Hematopoietic multipotent progenitor cell (in vitro differentiated cells): ENCODE data around the gene IZUMO1. TPM values are rescaled to one million over a fixed set of nuclear protein-coding genes. Genes with fewer than 3 reads are reported as not detected.
"Not testable (repeated sequence)": the region's sequence is repeated elsewhere in the genome, so short reads cannot be mapped to it uniquely, and the experiment has no call there.

Experiments used
- DNase-seq, 3 donors: peaks; one replicate each; pipeline ENCODE4 v3.0.0-alpha.2; 2011 to 2015; ENCODE audit warnings: low read depth in 2 of 3, low spot score in 2 of 3
- total RNA-seq: library from RNA; depleted of rRNA; stranded (reverse); fragments of >200 nt; gene quantifications from one replicate; pipeline ENCODE4 v1.2.3, GENCODE V29; 2012

IZUMO1 gene
- total RNA-seq, 1 donor = under 0.01 TPM

GRCh38 chr19:48738557-48739403 lies 7.9 kb downstream of the IZUMO1 start:
- peak; percentile 80 to 90 (median 88) for DNase-seq

DNA sequence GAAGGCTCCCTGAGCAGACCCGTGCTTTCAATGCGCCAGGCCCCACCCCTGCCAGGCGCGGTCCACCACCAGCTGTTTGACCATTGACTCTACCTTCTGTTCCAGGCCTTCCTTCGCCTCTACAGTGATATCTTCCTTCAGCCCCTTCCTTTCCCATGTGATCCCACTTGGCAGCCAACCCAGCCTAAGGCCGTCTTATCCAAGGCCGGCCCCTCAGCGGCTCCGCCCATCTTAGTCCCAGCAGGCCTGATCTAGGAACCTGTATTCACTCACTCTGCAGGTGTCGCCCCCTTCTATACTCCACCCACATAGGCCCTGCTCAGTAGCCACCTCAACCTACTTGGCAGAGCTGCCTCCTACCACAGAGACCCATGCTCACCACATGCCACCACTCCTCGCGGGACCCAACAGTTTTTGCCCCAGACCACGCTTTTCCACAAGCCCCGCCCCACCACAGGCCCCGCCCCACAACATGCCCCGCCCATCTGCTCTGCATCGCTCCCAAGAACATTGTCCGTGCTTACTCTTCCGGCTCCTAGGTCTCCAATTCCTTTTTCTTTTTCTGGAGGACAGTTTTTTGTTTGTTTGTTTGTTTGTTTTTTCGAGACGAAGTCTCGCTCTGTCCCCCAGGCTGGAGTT lies 9.2 kb downstream of the IZUMO1 start:
- no peak for DNase-seq

DNA sequence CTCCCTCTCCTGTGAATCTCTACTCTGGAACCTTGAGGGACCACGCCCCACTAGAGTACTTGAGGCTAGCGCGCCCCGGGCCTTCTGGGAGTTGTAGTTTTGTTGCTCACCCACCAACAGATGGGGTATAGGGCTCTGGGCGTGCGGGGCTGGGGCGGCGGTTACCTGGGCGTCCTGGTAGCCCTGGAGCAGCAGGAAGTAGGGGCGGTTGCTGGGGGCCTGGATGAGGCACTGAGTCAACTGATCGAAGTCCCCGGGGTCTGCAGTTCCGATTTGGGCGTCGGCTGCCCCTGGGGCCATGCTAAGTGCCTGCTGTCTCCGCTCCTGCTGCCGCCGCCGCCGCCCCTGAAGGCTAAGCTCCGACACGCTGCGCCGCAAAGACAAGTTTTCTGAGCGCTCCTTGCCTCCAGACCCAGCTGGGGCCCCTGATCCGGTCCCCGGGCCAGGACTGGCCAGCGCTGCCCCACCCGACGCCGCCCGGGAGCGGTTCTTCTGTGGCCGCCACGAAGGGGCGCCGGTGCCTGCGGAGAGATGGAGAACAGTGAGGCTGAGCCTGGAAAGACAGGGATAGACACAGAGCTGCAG lies 11.6 kb downstream of the IZUMO1 start:
- DNase-seq = no peak

DNA sequence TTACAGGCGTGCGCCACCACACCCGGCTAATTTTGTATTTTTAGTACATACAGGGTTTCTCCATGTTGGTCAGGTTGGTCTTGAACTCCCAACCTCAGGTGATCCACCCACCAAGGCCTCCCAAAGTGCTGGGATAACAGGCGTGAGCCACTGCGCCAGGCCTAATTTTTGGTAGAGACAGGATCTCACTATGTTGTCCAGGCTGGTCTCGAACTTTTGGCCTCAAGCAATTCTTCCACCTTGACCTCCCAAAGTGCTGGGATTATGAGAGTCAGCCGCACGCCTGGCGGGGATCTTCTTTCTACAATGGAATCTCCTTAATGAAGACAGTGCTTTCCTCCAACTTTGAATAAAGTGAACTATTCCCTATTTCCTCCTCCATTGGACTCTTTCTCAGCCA lies 12.1 kb downstream of the IZUMO1 start:
- no peak for DNase-seq

DNA sequence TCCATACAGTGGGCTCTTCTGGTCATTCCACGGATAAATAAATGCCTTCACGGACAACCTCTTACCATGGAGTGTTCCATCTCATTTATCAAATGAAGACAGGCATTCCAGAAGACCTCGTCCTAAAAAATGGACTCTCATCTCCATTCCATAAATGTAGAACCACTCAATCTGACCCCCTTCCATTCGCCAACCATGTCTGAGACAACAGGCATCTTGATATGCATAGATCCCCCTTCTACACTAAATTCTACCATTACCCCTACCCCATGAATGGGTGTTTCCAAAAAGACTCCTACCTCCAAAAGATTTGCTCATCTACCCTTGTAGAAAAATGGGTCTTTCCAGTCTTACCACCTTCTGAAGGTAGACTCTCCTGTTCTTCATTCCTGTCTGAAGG lies 15.3 kb downstream of the IZUMO1 start:
- no peak for DNase-seq

DNA sequence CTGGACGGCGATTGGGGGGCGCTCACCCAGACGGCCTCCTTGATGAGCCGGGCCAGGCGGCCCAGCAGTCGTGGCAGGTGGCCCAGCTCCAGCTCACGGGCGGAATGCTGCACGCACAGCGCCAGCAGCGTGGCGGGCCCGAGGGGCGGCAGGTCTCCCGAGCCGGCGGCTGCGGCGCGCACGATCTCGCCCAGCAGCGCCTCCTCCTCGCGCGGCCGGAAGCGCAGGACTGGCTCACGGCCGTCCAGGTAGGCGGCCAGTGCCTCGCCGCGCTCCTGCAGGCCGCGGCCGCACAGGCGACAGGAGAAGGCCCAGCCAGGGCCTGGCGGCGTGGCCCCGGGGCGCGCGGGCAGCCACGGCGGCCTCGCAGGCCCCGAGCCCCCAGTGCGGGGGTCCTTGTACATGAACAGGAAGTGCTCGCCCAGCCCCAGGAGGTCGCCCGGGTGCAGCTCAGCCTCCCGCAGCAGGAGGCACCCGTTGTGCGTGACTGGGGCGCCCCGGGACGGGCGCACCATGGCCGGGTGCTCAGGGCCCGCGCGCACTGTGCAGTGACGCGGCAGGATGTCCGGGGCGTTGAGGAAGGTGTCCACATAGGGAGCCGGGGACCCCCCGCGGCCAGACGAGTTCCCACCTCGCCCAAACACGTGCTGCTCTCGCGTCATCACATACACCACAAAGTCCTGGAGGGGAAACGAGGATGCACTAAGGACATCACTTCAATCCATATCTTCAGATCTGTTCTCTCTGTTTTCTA lies 17.6 kb downstream of the IZUMO1 start:
- no peak for DNase-seq

GRCh38 chr19:48726556-48726955 lies 20.2 kb downstream of the IZUMO1 start:
- peak in 2 of 3 donors; percentile 70 to 80 for DNase-seq

GRCh38 chr19:48724796-48725753 lies 21.6 kb downstream of the IZUMO1 start:
- peak in 2 of 3 donors; percentile 86 to 95 for DNase-seq

DNA sequence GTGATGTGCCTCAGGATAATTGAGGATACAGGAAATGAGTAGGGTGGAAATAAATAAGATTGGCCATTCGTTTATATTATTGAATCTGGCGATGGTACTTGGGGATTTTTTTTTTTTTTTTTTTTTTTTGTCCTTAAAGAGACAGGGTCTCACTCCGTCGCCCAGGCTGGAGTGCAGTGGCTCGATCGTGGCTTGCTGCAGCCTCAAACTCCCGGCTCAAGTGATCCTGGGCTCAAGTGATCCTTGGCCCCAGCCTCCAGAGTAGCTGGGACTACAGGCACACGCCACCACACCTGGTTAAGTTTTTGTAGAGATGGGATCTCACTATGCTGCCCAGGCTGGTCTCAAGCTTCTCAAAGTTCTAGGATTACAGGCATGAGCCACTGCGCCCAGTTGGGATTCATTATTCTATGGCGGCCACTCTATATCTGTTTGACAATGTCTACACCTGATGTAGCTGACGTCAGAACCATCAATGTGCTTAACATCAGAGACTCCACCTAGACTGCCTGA lies 24.5 kb downstream of the IZUMO1 start:
- no peak for DNase-seq

- DNase-seq = peak; percentile 79 to 97 (median 95)
These were observed 26.0 kb downstream of the IZUMO1 start for GRCh38 chr19:48720613-48721296.

- DNase-seq = no peak
These were observed 26.5 kb downstream of the IZUMO1 start for GRCh38 chr19:48720251-48720612.

GRCh38 chr19:48719263-48720171 lies 27.2 kb downstream of the IZUMO1 start, which contains the start of gene MAMSTR:
Gene MAMSTR (minus strand): TSS chr19:48719725. CDS start chr19:48719031, 694 bp downstream.
- no peak for DNase-seq

DNA sequence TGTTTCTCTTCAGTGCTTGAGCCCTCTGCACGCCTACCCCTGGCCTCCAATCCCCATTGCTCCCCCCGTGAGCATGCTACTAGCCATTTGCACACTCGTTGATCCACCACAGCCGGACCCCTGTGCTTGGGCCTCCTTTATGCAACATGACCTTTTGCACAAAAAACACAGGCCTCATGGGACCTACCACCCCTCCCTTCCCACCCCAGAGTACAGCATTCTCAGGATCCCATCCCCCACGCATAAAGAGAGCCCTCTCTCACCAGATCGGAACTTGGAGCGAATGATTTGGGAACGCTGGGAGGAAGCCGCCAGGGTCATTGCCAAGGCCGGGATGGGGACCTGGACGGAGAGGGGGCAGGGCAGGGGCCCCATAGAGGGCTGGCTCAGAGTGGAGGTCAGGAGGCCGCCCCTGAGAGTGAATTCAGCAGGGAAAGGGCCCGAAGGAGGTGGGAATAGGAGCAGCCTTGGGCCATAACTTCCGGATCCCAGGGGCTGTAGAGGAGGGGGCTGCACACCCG lies 27.9 kb downstream of the IZUMO1 start:
- DNase-seq = no peak

- not testable (repeated sequence) for DNase-seq
These were observed 28.6 kb downstream of the IZUMO1 start for GRCh38 chr19:48718106-48718505.

GRCh38 chr19:48716562-48717291 lies 30.0 kb downstream of the IZUMO1 start:
- DNase-seq = no peak

DNA sequence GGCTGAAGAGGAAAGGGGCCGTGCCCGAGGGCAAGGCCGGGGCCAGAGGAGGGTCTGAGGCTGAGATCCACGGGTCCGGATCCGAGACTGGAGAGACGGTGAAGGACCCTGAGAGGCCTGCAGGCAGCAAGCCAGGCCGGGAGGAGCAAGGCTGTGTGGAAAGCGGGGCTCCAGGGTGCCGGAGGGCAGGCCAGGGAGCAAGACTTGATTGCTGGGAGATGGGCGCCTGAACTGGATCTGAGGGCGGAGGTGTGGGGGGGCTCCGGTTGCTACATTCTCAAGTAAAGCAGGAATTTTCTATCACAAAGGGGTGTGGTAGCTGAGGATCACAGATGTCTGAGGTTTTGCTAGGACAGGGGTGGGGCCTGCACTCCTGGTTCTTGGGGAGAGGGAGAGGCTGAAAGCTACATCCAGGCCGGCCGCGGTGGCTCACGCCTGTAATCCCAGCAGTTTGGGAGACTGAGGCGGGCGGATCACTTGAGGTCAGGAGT lies 31.0 kb downstream of the IZUMO1 start:
- DNase-seq = no peak
